Measurements from ENCODE around the gene FABP6.

DNA sequence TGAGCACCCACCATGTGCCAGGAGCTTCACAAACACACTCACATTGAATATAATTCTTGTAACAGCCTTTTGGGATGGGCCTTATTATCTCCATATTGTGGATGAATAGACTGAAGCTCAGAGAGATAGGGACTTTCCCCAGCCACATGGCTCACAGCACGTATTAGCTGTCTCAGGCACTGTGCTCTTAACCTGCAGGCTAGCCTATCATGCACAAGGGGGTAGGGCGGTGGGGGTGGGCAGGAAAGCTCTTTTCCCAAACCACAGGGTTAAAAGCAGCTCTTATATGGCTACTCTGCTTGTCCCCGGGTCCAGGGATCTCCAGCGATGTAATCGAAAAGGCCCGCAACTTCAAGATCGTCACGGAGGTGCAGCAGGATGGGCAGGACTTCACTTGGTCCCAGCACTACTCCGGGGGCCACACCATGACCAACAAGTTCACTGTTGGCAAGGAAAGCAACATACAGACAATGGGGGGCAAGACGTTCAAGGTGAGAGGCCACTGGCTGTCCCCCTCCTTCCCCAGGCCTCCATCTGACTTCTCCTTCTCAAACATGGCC, 2.6 kb downstream of the FABP6 start:
- no peak for TF ChIP-seq SP1 (CRISPR knock-in tag; conservative IDR thresholded peaks at IDR 0.05)
- no peak for TF ChIP-seq ATF1 (CRISPR knock-in tag; IDR thresholded peaks at IDR 0.05)
- TF ChIP-seq, protein P1, sequence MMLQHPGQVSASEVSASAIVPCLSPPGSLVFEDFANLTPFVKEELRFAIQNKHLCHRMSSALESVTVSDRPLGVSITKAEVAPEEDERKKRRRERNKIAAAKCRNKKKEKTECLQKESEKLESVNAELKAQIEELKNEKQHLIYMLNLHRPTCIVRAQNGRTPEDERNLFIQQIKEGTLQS (CRISPR knock-in tag; conservative IDR thresholded peaks at IDR 0.05), result no peak
- TF ChIP-seq, protein P2, sequence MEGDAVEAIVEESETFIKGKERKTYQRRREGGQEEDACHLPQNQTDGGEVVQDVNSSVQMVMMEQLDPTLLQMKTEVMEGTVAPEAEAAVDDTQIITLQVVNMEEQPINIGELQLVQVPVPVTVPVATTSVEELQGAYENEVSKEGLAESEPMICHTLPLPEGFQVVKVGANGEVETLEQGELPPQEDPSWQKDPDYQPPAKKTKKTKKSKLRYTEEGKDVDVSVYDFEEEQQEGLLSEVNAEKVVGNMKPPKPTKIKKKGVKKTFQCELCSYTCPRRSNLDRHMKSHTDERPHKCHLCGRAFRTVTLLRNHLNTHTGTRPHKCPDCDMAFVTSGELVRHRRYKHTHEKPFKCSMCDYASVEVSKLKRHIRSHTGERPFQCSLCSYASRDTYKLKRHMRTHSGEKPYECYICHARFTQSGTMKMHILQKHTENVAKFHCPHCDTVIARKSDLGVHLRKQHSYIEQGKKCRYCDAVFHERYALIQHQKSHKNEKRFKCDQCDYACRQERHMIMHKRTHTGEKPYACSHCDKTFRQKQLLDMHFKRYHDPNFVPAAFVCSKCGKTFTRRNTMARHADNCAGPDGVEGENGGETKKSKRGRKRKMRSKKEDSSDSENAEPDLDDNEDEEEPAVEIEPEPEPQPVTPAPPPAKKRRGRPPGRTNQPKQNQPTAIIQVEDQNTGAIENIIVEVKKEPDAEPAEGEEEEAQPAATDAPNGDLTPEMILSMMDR (IDR thresholded peaks at IDR 0.05), result no peak
- no peak for TF ChIP-seq ZNF416 (CRISPR knock-in tag; IDR thresholded peaks at IDR 0.05)
- TF ChIP-seq JUN (CRISPR knock-in tag; IDR thresholded peaks at IDR 0.05), result no peak
- TF ChIP-seq SMAD4 (CRISPR knock-in tag; IDR thresholded peaks at IDR 0.05), result no peak
- TF ChIP-seq, protein P3, sequence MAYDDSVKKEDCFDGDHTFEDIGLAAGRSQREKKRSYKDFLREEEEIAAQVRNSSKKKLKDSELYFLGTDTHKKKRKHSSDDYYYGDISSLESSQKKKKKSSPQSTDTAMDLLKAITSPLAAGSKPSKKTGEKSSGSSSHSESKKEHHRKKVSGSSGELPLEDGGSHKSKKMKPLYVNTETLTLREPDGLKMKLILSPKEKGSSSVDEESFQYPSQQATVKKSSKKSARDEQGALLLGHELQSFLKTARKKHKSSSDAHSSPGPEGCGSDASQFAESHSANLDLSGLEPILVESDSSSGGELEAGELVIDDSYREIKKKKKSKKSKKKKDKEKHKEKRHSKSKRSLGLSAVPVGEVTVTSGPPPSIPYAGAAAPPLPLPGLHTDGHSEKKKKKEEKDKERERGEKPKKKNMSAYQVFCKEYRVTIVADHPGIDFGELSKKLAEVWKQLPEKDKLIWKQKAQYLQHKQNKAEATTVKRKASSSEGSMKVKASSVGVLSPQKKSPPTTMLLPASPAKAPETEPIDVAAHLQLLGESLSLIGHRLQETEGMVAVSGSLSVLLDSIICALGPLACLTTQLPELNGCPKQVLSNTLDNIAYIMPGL (CRISPR knock-in tag; IDR thresholded peaks at IDR 0.05), result no peak
